ENCODE data around the gene MAGED1. TPM values are rescaled to one million over a fixed set of nuclear protein-coding genes. Genes with fewer than 3 reads are reported as not detected.
"Not testable (repeated sequence)": the region's sequence is repeated elsewhere in the genome, so short reads cannot be mapped to it uniquely, and the experiment has no call there.

MAGED1 gene
- total RNA-seq, 1 donor from 2014 or later, result 66.3 TPM

DNA sequence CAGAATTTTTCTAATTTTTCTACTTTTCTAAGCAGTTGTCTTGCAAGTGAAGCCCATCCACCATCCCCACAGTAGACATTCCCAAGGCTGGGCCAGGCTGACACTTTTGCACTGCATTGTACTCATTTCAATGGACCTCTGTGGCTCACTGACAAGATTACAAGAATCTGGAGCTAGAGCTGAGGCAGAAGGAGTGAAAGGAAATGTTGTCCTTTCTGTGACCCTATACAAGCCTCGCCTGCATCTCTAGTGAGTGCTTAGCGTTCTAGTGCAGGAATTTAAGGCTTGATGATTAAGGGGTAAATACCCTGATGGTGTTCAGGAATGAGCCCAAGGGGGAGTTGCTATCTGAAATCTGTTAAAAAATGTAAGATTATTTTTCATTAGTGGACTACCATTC, 6.3 kb downstream of the MAGED1 start:
- intact Hi-C loops (cut with DNase I), result no loop called here
- DNase-seq, result no peak
- Histone ChIP-seq H3K27ac (no peak overlapping the region), H3K9me3 (no peaks in the 10 kb centered on the region), H3K27me3 (no peaks in the 10 kb centered on the region), H3K4me3 (no peak overlapping the region), H3K4me1 (no peaks in the 10 kb centered on the region), H3K36me3 (peaks cover 27% of the 10 kb centered on the region)
- TF ChIP-seq, protein P1, sequence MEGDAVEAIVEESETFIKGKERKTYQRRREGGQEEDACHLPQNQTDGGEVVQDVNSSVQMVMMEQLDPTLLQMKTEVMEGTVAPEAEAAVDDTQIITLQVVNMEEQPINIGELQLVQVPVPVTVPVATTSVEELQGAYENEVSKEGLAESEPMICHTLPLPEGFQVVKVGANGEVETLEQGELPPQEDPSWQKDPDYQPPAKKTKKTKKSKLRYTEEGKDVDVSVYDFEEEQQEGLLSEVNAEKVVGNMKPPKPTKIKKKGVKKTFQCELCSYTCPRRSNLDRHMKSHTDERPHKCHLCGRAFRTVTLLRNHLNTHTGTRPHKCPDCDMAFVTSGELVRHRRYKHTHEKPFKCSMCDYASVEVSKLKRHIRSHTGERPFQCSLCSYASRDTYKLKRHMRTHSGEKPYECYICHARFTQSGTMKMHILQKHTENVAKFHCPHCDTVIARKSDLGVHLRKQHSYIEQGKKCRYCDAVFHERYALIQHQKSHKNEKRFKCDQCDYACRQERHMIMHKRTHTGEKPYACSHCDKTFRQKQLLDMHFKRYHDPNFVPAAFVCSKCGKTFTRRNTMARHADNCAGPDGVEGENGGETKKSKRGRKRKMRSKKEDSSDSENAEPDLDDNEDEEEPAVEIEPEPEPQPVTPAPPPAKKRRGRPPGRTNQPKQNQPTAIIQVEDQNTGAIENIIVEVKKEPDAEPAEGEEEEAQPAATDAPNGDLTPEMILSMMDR (IDR thresholded peaks at IDR 0.05), result no peak
- ATAC-seq, result no peak

DNA sequence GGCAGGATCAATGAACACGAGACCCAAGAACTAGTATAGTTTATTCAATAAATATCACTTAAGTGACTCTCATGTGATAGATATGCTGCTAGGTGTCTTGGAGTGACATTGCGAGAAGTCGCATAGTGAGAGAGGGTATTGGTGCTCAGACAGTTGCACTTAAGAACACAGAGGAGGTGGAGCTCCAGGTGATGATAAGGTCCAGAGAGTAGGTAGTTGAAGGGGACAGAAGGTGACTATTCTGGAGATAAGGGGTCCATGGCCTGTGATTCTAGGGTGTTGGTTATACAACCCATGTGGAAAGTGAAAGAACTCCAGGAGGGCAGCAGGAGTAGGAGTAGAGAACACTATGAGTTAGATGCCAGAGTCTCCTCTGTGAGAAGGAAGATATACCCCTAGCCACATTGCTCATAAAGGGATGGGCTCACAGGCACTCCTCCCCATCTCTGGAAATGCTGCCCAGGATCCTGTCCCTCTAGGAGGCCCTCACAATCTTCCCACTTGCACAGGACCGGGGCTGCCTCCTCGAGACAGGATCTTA, 9.2 kb downstream of the MAGED1 start:
- Histone ChIP-seq H3K27ac (no peak overlapping the region), H3K27me3 (no peaks in the 10 kb centered on the region), H3K4me1 (no peaks in the 10 kb centered on the region), H3K4me3 (no peak overlapping the region), H3K9me3 (no peaks in the 10 kb centered on the region), H3K36me3 (peaks cover 21% of the 10 kb centered on the region)
- intact Hi-C loops (cut with DNase I), result no loop called here
- TF ChIP-seq, protein P1 (IDR thresholded peaks at IDR 0.05), result no peak
- ATAC-seq (no peak), DNase-seq (no peak)

DNA sequence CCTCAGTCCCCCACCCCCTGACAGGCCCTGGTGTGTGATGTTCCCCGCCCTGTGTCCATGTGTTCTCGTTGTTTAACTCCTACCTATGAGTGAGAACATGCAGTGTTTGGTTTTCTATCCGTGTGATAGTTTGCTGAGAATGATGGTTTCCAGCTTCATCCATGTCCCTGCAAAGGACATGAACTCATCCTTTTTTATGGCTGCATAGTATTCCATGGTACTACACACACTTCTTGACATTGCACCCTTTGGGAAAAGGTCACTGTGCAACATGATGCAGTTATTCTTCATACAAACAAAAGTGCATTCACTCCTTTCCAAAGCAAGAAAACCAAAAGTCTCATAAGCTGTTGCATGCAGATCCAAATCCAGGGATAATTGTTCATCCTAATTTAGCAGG, 11.7 kb downstream of the MAGED1 start:
- intact Hi-C loops (cut with DNase I); H3K27me3 ChIP-seq; H3K9me3 ChIP-seq; ATAC-seq; DNase-seq; H3K4me3 ChIP-seq; H3K27ac ChIP-seq; H3K4me1 ChIP-seq: not testable (repeated sequence)
- H3K36me3 ChIP-seq, result peaks cover 15% of the 10 kb centered on the region

DNA sequence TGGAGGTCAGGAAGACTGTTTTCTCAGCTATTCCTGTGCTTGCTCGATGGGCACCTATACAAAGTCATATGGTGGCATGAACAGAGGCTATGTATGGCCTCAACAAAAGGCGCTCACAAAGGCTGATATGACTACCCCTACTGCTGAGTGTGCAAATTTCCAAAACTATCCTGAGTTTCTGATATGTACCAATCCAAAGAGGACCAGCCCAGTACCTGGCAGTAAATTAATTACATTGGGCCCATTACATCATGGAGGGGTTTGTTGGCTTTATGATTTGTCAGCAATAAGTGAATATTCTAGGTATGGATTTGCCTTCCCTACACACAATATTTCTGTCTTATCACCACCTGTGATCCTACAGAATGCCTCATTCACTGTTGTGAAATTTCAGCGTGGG, 12.3 kb downstream of the MAGED1 start:
- no peak for DNase-seq
- Histone ChIP-seq H3K4me1 (no peaks in the 10 kb centered on the region), H3K27ac (no peak overlapping the region), H3K9me3 (no peaks in the 10 kb centered on the region), H3K4me3 (no peak overlapping the region), H3K27me3 (no peaks in the 10 kb centered on the region), H3K36me3 (peaks cover 15% of the 10 kb centered on the region)
- TF ChIP-seq, protein P1 (IDR thresholded peaks at IDR 0.05), result no peak
- intact Hi-C loops (cut with DNase I), result no loop called here
- ATAC-seq, result no peak

DNA sequence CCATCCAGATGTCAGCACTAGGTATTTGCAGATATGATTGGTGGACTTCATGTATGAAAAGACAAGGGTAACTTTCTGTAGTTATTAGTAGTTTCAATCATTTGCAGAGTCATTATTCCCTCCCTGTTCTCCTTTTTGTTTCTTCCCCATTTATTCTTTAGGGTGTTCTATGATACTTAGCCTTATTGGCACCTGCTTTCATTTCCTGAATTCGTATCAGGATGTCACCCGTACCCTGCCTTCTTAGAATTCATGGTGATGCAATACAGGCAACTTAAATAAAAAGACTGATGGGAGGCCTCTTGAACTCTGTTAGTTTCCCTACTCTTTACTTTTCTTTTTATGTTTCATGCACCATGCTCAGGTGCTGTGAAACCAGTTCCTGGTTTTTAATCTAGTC, 24.2 kb downstream of the MAGED1 start:
- TF ChIP-seq, protein P1 (IDR thresholded peaks at IDR 0.05), result no peak
- Histone ChIP-seq H3K36me3 (no peaks in the 10 kb centered on the region), H3K4me1 (no peaks in the 10 kb centered on the region), H3K27me3 (no peaks in the 10 kb centered on the region), H3K4me3 (no peak overlapping the region), H3K27ac (no peak overlapping the region), H3K9me3 (no peaks in the 10 kb centered on the region)
- intact Hi-C loops (cut with DNase I), result no loop called here
- DNase-seq (no peak), ATAC-seq (no peak)

DNA sequence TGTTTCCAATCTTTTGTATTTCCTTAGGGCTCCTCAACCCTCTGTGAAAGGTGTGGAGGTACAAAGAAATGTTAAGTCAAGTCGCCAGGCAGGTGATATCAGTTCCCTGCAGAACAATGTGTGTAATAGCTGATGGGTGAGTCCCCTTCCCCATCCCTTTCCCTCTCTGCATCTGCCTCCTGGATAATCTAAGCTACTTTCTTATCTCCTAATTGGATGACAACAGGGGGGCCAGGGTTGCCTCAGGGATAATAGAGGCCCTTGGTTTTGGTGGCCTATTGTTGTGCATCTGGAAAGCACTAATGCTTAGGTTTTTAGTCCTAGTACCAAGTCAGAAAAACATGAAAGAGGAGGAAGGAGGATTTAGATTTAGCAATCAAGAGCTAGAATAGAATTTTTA, 29.1 kb downstream of the MAGED1 start:
- intact Hi-C loops (cut with DNase I), result no loop called here
- no peak overlapping the region for H3K27ac ChIP-seq

More for the DNA sequence above, 29.1 kb downstream of the MAGED1 start:
- Histone ChIP-seq H3K9me3 (no peaks in the 10 kb centered on the region), H3K27me3 (no peaks in the 10 kb centered on the region), H3K4me3 (no peak overlapping the region), H3K36me3 (no peaks in the 10 kb centered on the region), H3K4me1 (no peaks in the 10 kb centered on the region)
- TF ChIP-seq, protein P1 (IDR thresholded peaks at IDR 0.05), result no peak
- ATAC-seq (no peak), DNase-seq (no peak)

Measured in upper lobe of right lung (tissue), 1 donor.